Measurements from ENCODE around the gene VCY1B. TPM values are rescaled to one million over a fixed set of nuclear protein-coding genes. Genes with fewer than 3 reads are reported as not detected.
"Not testable (repeated sequence)": the region's sequence is repeated elsewhere in the genome, so short reads cannot be mapped to it uniquely, and the experiment has no call there.

The VCY1B gene
- not detected in 2 replicates for polyA plus RNA-seq (2011; rRNA removed)
- polyA minus RNA-seq (2011; rRNA and poly(A)+ RNA removed), result not detected in 2 replicates

DNA sequence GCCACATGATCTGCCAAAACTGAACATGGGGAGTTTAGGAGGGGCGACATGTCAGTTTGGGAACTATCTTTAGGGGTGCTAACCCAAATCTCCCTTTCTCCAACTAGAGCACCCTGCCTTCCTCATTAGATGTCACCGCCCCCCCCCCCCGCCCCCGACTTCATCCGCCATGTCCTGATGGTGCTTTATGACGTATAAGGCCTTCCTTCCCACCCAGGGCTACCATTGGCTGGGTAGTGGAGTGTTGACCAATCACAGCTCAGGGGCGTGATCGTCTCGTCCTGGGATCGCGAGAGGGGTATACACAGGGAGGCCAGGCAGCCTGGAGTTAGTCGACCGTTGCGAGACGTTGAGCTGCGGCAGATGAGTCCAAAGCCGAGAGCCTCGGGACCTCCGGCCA lies at the start of gene VCY1B:
Gene VCY1B (plus strand): TSS at position 301 of the 400 bp plus-strand sequence. CDS start 63 bp downstream, at position 364.
- H3K4me3 ChIP-seq (ENCODE audit: low read depth, low read length); CTCF ChIA-PET; H3K36me3 ChIP-seq (ENCODE audit: control insufficient read depth, insufficient read depth, low read length); H3K27me3 ChIP-seq (ENCODE audit: control insufficient read depth, insufficient read depth, low read length); DNase-seq (ENCODE audit: low read depth); POLR2A ChIA-PET: not testable (repeated sequence)

DNA sequence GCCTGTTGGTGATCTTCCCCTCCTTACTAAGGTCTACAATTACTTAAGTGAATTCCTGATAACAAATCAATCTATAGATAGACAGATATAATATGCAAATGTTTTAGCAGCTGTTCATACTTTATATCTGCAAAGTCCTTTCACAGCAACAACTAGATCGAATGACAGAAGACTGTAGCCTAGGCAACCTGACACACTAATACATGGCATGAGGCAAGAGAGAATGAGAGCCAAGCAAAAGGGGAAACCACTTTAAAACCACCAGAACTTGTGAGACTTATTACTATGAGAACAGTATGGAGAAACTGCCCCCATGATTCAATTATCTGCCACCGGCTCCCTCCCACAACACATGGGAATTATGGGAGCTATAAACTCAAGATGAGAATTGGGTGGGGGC lies 44.1 kb upstream of the VCY1B start:
- H3K27me3 ChIP-seq (ENCODE audit: control insufficient read depth, insufficient read depth, low read length); CTCF ChIA-PET; H3K4me3 ChIP-seq (ENCODE audit: low read depth, low read length); POLR2A ChIA-PET; DNase-seq (ENCODE audit: low read depth); H3K36me3 ChIP-seq (ENCODE audit: control insufficient read depth, insufficient read depth, low read length): not testable (repeated sequence)

DNA sequence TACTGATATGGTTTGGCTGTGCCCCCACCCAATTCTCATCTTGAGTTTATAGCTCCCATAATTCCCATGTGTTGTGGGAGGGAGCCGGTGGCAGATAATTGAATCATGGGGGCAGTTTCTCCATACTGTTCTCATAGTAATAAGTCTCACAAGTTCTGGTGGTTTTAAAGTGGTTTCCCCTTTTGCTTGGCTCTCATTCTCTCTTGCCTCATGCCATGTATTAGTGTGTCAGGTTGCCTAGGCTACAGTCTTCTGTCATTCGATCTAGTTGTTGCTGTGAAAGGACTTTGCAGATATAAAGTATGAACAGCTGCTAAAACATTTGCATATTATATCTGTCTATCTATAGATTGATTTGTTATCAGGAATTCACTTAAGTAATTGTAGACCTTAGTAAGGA lies 25.6 kb upstream of the VCY1B start:
- H3K27me3 ChIP-seq (ENCODE audit: control insufficient read depth, insufficient read depth, low read length); DNase-seq (ENCODE audit: low read depth); CTCF ChIA-PET; H3K36me3 ChIP-seq (ENCODE audit: control insufficient read depth, insufficient read depth, low read length); H3K4me3 ChIP-seq (ENCODE audit: low read depth, low read length); POLR2A ChIA-PET: not testable (repeated sequence)

DNA sequence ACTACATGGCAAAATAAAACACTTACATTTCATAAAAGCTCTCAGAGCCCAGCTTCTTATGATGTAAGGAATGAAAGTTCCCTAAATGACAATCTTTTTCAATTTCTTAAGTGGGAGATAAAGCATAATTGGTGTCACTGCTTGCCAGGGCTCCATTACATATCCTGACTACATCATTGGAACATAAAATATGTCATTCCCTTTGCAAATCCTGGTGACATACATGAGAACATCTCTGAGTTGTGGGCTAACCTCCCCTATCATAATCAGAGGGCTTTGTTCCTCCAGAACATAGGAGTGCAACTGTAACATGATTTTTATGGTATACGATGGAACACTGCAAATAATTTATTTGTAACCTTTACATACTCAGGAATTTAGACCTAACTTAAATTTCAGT lies 29.9 kb downstream of the VCY1B start:
- Histone ChIP-seq H3K36me3 (ENCODE audit: control insufficient read depth, insufficient read depth, low read length) (no peaks in the 10 kb centered on the region), H3K27me3 (ENCODE audit: control insufficient read depth, insufficient read depth, low read length) (no peaks in the 10 kb centered on the region), H3K4me3 (ENCODE audit: low read depth, low read length) (no peak overlapping the region)
- TF ChIP-seq, protein P1, sequence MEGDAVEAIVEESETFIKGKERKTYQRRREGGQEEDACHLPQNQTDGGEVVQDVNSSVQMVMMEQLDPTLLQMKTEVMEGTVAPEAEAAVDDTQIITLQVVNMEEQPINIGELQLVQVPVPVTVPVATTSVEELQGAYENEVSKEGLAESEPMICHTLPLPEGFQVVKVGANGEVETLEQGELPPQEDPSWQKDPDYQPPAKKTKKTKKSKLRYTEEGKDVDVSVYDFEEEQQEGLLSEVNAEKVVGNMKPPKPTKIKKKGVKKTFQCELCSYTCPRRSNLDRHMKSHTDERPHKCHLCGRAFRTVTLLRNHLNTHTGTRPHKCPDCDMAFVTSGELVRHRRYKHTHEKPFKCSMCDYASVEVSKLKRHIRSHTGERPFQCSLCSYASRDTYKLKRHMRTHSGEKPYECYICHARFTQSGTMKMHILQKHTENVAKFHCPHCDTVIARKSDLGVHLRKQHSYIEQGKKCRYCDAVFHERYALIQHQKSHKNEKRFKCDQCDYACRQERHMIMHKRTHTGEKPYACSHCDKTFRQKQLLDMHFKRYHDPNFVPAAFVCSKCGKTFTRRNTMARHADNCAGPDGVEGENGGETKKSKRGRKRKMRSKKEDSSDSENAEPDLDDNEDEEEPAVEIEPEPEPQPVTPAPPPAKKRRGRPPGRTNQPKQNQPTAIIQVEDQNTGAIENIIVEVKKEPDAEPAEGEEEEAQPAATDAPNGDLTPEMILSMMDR (IDR thresholded peaks at IDR 0.05; ENCODE audit: insufficient read depth, low read depth, low read length), result no peak
- ChIA-PET POLR2A (no interaction called here), CTCF (no interaction called here)
- DNase-seq (ENCODE audit: low read depth), result no peak

Other genes starting within 250 kb of the VCY1B start
- not detected in 2 replicates for gene VCY, start 69.8 kb upstream of the VCY1B start, polyA plus RNA-seq (2011; rRNA removed)

Data from BJ (cell line).